ENCODE data around the gene PLA2G4D.

PLA2G4D gene

DNA sequence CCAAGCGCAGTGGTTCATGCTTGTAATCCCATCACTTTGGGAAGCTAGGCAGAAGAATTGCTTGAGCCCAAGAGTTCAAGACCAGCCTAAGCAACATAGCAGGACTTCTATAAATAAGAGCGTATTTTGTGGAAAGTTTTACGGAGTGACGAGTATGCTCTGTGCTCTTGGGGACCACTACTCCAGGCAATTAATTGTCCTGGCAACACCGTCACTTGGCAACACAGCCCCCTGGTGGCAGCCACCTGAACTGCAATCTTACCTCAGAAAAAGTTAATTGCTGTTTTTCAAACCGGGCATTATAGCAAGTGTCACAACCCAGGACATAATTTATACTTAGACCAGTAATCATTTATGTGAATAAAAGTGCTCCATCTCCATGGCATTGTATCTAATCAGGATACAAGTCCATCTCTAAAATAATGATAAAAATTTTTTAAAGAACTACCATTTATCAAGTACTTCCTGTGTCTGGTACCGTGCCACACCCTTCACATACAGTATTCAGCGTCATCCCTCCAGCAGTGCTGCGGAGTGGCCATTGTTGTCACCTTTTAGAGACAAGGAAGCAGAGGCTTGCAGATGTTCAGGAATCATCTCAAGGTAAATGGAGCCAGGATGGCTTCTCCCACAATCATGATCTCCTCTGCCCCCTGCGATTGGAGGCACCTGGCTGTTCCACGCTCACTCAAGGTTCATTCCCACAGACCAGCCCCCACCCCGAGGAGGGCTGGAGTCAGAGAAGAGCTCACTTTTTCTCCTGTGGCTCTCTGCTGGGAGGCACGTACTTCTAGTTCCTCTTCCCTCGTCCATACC lies 34.5 kb downstream of the PLA2G4D start:
- no peaks in the 10 kb centered on the region for H3K36me3 ChIP-seq (ENCODE audit: low read length)
- no peak overlapping the region for H3K9ac ChIP-seq (ENCODE audit: low read length)
- no peak for TF ChIP-seq EZH2phosphoT487 (conservative IDR thresholded peaks at IDR 0.05; ENCODE audit: low read length)
- TF ChIP-seq, protein P1, sequence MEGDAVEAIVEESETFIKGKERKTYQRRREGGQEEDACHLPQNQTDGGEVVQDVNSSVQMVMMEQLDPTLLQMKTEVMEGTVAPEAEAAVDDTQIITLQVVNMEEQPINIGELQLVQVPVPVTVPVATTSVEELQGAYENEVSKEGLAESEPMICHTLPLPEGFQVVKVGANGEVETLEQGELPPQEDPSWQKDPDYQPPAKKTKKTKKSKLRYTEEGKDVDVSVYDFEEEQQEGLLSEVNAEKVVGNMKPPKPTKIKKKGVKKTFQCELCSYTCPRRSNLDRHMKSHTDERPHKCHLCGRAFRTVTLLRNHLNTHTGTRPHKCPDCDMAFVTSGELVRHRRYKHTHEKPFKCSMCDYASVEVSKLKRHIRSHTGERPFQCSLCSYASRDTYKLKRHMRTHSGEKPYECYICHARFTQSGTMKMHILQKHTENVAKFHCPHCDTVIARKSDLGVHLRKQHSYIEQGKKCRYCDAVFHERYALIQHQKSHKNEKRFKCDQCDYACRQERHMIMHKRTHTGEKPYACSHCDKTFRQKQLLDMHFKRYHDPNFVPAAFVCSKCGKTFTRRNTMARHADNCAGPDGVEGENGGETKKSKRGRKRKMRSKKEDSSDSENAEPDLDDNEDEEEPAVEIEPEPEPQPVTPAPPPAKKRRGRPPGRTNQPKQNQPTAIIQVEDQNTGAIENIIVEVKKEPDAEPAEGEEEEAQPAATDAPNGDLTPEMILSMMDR (IDR thresholded peaks at IDR 0.05; ENCODE audit: insufficient read depth, low read length, poor library complexity, severe bottlenecking) = peak; percentile 87
- H2AFZ ChIP-seq (ENCODE audit: low read depth, low read length, severe bottlenecking) = no peak overlapping the region
- no peak overlapping the region for H3K4me2 ChIP-seq (ENCODE audit: low read depth, low read length, poor library complexity, severe bottlenecking)
- no peaks in the 10 kb centered on the region for H3F3A ChIP-seq (ENCODE audit: insufficient read depth)
- H3K27ac ChIP-seq (ENCODE audit: low read depth, low read length) = no peak overlapping the region
- H3K4me3 ChIP-seq (ENCODE audit: insufficient read depth, low read length, poor library complexity, severe bottlenecking) = no peak overlapping the region
- H3K9me3 ChIP-seq (ENCODE audit: insufficient read depth, low read length) = no peaks in the 10 kb centered on the region
- H3K79me2 ChIP-seq (ENCODE audit: insufficient read depth, low read length) = no peaks in the 10 kb centered on the region
- no peaks in the 10 kb centered on the region for H4K20me1 ChIP-seq (ENCODE audit: low read depth, low read length)
- no peaks in the 10 kb centered on the region for H3K9me2 ChIP-seq (replicated peaks; ENCODE audit: insufficient read depth, low read length)
- H3K27me3 ChIP-seq (ENCODE audit: low read length) = no peaks in the 10 kb centered on the region

DNA sequence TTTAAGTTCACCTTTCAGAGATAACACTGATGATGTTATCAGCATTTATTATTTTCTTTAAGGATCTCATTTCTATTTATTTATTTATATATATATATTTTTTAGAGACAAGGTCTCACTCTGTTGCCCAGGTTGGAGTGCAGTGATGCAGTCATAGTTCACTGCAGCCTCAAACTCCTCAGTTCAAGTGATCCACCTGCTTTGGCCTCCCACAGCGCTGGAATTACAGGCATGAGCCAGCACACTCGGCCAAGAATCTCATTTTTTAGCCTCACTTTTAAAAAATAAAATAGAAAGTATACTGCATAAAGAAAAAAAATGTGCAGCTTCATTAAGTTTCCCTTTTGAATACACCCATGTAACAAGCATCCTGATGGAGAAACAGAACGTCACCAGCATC lies 35.6 kb downstream of the PLA2G4D start:
- Histone ChIP-seq H2AFZ (ENCODE audit: low read depth, low read length, severe bottlenecking) (no peak overlapping the region), H3K36me3 (ENCODE audit: low read length) (no peaks in the 10 kb centered on the region), H3K4me3 (ENCODE audit: insufficient read depth, low read length, poor library complexity, severe bottlenecking) (no peak overlapping the region), H3K79me2 (ENCODE audit: insufficient read depth, low read length) (no peaks in the 10 kb centered on the region), H3K27ac (ENCODE audit: low read depth, low read length) (no peak overlapping the region), H3K9me2 (replicated peaks; ENCODE audit: insufficient read depth, low read length) (no peaks in the 10 kb centered on the region), H3K4me2 (ENCODE audit: low read depth, low read length, poor library complexity, severe bottlenecking) (no peak overlapping the region), H3K27me3 (ENCODE audit: low read length) (no peaks in the 10 kb centered on the region), H3K9ac (ENCODE audit: low read length) (no peak overlapping the region), H3K9me3 (ENCODE audit: insufficient read depth, low read length) (no peaks in the 10 kb centered on the region), H4K20me1 (ENCODE audit: low read depth, low read length) (no peaks in the 10 kb centered on the region), H3F3A (ENCODE audit: insufficient read depth) (no peaks in the 10 kb centered on the region)
- TF ChIP-seq, protein P1 (IDR thresholded peaks at IDR 0.05; ENCODE audit: insufficient read depth, low read length, poor library complexity, severe bottlenecking) = no peak
- no peak for TF ChIP-seq EZH2phosphoT487 (conservative IDR thresholded peaks at IDR 0.05; ENCODE audit: low read length)

DNA sequence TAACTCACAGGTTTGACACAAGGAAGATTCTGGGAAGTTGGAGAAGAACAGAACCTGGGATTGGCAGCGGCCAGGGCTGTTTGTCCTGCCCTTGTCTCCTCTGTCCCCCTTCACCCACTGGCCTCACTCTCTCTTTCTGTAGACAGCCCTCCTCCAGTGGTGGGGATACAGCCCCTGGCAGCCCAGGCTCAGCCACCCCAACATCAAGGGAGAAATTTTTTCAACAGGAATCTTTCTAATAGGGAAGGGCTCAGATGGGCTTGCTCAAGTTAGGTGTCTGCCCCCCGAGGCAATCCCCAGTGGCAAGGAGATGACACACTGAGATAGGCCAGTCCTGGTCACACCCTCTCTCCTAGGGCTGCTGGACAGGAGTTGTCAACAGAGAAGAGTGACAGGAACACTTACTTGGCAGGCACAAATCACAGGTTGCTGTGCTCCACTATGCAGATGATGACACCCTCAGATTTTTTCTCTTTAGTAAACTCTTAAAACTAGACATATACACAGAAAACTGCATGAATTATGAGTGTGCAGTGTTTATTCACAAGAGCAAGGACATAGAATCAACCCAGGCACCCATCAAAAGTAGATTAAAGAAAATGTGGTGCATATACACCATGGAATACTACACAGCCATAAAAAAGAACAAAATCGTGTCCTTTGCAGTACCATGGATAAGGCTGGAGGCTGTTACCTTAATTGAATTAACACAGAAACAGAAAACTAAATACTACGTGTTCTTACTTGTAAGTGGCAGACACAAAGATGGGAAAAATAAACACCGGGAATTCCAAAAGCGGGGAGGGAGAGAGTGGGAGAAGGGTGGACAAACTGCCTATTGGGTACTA lies 36.3 kb downstream of the PLA2G4D start:
- Histone ChIP-seq H3K9me3 (ENCODE audit: insufficient read depth, low read length) (no peaks in the 10 kb centered on the region), H3K4me3 (ENCODE audit: insufficient read depth, low read length, poor library complexity, severe bottlenecking) (no peak overlapping the region), H2AFZ (ENCODE audit: low read depth, low read length, severe bottlenecking) (no peak overlapping the region), H3K9me2 (replicated peaks; ENCODE audit: insufficient read depth, low read length) (no peaks in the 10 kb centered on the region), H3K27ac (ENCODE audit: low read depth, low read length) (no peak overlapping the region), H3K4me2 (ENCODE audit: low read depth, low read length, poor library complexity, severe bottlenecking) (no peak overlapping the region), H3K27me3 (ENCODE audit: low read length) (no peaks in the 10 kb centered on the region), H3K79me2 (ENCODE audit: insufficient read depth, low read length) (no peaks in the 10 kb centered on the region), H3K9ac (ENCODE audit: low read length) (no peak overlapping the region), H4K20me1 (ENCODE audit: low read depth, low read length) (no peaks in the 10 kb centered on the region), H3F3A (ENCODE audit: insufficient read depth) (no peaks in the 10 kb centered on the region), H3K36me3 (ENCODE audit: low read length) (no peaks in the 10 kb centered on the region)
- TF ChIP-seq EZH2phosphoT487 (conservative IDR thresholded peaks at IDR 0.05; ENCODE audit: low read length) = no peak
- TF ChIP-seq, protein P1 (IDR thresholded peaks at IDR 0.05; ENCODE audit: insufficient read depth, low read length, poor library complexity, severe bottlenecking) = no peak
